GM21717 (cell line): ENCODE measurements around the gene KIF6.

Source experiments
- ATAC-seq: cut with Tn5 transposase; IDR thresholded peaks from one replicate; pipeline ENCODE4 v1.9.1; 2021; ENCODE audit warnings: mild to moderate bottlenecking, moderate library complexity; ENCODE audit not compliant: unreplicated experiment

KIF6 gene

DNA sequence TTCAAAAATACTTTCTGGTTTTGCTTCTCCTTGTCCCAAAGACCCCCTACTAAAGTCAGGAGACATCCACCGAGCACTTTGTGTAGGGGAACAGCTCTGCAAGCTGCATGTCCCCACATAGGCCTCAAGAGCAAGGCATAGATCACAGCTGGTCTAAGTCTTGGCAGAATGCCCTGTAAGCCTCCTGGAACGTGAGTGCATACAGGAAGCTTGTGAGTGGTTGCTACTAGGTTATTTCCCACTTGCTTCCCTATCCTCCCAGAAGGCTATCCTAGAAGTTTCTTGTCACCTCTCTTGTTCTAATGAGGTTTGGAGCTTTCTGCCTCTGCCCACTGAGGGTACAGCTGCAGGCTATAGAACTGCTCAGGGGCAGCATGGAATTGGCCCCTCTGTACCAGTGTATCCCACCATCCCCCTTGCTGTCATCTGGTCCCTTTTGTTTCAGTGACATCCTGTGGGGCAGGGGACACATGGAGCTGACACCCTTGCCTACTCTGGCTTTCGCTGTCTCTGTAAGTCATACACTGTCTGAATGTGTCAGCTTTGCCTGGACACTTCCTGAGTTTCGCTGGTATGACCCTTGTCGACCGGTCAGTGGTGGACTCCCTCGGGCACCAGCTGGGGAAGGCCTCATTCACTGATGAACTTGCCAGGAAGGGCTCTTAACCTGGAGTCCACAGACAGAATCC lies 367.1 kb downstream of the KIF6 start:
- ATAC-seq, result no peak

DNA sequence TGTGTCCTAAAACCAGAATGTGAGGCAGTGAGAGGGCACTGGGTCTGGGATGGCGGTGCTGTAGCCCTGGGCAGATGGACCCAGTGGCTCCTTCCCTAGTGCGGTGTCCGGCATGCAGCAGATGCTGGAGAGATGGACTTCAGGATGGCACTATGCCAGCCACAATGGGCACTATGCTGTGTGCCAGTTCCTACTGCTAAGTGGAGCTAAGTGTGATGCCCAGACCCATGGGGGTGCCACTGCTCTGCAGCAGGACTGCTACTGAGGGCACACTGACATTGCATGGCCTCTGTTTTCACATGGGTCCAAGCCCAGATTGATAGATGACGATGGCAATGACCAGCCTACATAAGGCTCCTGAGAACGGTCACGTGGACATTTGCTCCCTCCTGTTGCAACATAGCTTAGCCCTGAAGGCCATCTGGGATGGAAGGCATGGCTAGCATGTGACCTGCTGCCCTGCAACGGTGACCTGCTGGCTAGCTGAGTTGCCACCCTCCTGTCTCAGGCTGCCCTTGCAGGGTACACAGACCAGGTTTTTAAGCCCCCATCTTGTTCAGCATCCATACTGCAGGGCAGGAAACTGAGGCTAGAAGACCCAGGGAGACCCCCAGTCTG lies 371.4 kb downstream of the KIF6 start:
- no peak for ATAC-seq

DNA sequence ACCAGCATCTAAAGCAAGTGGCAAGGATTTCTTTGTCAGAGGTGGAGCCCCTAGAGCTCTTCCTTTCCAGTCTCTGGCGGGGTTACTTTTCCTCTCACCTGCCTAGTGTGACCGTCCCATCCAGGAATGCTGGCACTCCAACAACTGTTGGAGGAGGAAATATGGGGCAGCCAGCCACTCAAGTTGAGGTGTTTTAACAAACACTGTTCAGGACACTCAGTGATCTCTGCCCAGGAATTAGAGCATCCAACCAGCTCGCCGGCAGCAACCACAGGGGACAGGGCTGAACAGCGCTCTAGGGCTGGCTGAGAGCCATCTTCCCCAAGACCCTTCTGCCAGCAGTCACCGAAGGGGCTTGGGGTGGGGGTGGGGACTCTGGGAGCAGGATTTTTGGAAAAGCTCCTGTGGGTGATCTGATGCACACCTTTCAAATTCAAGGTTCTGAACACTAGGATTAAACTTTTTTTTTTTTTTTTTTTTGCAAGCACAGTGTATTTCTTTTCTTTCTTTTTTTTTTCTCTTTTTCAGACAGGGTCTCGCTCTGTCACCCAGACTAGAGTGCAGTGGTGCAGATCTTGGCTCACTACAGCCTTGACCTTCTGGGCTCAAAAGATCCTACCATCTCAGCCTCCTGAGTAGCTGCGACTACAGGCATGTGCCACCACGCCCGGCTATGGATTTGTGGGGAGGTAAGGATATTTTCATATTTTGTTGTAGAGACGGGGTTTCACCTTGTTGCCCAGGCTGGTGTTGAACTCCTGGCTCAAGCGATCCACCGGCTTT lies 374.3 kb downstream of the KIF6 start:
- no peak for ATAC-seq

DNA sequence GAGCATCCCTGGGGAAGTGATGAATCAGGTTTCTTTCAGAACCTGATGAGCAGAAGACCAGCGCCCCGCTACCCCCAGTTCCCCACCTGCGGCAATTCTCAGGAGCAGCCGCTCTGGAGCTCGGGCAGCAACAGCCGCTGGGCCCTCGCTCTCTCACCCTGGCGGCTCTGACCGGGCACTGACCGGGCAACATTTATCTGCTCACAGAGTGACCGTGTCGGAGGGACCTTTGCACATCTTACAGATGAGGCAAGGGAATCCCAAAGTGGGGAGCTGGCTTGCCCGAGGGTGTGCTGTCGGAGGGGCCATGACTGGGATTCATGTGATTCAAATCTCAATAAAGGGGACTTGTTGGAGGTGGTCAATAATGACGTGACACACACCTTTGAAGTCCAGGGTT lies 376.5 kb downstream of the KIF6 start:
- no peak for ATAC-seq

DNA sequence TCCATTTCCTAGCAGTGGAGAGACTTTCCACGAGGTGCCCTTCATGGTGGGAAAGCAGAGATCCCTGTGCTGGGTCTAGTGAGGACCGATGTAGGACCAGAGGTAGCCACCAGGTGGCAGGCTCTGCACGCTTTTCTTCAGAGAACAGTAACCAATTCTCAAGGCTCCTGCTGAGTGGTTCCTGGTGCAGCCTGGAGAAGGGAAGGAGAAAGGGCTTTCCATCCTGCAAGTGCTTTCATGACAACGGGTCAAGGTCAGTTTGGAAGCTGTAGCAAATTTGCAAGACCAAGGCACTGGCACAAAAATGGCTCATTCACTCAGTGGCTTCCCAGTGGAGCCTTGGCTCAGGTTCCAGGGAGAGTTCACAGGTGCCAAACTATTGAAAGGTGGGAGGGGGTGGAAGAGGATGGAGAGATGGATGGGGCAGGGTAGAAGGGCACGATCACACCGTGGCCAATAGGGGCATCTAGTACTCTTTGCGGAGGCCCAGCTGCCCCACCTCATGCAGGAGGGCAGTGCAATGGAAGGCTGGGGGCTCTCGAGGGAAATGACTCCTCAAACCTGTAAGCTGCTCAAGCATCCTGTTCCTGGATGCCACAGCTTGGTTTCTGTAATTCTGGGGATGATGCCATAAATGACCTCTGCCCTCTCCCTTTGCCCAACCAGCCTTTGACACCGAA lies 377.2 kb downstream of the KIF6 start:
- ATAC-seq, result no peak

DNA sequence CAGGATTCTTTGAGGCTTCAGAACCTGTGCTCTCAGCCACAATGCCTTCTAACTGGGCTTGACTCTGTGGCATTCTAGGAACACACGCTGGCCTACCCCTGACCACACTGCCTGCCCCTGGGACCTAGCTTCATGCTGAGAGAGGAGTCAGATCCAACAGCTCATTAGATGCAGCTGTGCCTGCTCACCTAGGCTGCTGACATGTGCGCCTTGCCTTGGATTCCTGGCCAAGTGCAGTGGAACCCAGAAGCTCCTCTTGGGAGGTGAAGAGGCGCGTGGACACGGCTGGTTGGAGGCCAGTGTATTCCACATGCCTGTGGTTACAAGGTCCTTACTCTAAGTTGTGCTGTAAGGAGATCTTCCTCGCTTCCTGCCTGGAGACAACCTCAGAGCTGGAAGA lies 378.0 kb downstream of the KIF6 start:
- no peak for ATAC-seq

DNA sequence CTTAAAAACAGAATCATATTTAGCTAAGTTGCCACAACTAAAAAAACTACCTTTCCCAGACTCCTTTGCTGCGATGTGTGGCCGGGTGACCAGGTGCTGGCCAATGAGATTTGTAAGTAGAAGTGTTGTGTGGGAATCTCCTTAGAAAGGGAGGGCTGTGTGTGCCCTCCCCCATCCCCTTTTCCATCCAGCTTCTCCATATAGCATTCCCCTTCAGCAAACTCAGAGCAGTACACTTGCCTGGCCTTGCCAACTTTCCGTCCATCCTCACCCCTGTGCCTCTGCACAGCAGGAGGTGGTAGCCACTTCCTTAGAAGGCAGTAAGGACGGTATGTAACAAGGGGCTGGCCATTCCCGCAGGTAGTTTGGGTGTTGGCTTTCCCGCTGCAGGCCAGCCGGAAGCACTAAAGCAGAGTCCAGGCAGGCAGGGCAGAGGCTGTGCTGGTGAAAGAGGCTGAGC lies 380.4 kb downstream of the KIF6 start:
- no peak for ATAC-seq

DNA sequence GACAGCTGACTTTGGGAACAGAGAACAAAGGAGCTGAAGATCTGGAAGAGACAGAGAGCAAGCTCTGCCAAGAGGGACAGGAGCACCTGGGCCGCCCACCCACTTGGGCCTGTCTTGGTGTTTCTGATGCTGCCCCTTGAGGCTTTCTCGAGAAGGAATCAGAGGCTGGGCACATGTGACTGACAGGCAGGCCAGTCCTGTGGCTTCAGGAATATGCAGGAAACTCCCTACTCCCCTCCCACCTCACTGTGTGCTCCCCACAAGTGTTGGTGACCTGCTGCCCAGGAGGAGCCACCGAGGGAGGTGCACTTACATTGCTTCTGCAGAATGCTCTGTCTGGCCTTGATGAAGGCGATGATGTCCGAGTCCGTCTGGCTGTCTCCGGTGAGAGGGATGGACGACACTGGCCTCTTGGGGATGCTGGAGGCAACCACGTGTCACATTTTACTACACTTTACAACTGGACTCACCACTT lies 381.8 kb downstream of the KIF6 start:
- ATAC-seq, result no peak

DNA sequence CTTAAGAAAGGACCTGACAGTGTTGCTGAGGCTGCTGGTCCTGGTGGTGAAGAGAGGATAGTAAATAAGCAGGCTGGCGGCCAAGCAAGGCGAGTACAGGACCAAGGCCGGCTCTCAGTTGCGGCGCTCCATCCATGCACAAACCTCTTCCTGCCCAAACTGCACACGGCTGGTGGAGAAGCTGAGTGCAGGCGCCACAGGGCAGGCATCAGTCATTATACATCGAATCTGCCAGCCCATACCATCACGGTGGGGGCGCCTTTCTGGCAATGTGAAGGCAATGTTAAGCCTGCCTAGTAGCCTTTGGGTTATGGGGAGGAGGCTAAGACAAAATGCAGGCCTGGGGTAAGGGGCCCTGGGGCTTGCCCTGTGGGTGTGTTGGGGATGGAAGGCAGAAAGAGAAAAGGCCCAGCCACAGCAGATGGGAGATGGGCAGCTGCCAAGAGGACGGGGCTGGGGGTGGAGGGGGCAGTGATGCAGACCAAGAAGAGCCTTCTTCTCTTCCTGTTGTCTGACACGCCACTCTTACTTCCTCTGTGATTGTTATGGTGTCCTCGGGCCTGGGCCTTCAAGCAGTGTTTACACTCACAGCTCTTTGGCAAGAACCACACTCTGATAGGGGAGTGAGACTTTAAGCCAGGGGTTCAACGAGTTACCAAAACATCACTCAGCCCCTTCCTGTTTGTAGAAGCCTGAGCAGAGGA lies 382.4 kb downstream of the KIF6 start:
- ATAC-seq, result no peak

DNA sequence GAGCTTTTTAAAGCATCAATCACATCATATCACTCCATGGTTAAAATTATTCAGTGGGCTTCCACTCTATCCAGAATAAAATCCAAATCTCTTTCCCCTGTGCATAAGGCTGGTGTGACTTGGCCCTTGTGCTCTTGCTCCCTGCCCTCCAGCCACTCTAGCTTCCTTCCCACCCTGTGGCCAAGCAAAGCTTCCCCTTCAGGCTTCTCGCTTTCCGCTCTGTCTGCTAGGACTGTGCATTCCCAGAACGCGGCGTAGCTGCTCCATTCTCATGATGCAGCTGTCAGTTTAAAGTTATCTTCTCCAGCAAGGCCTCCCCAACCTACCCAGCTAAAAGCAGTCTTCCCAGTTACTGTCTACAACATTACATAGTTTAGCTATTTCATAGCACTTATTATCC lies 383.3 kb downstream of the KIF6 start:
- no peak for ATAC-seq

DNA sequence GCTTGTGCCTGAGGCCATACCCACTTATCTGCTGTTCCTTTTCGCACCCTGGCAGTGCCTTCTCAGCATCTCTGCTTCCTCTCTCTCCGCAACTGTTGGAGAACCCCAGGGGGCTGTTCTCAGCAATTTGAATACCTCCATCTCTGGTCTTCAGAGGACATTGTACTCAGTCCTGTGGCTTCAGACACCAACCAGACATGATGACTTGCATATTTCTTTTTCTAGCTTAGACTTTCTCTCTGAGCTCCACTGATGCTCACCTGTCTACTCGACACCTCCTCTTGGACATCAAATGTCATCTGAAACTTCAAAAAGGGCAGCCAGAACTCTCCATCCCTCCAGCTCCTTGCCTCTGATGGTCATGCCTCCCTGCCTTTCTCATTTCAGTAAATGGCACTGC lies 383.9 kb downstream of the KIF6 start:
- no peak for ATAC-seq

DNA sequence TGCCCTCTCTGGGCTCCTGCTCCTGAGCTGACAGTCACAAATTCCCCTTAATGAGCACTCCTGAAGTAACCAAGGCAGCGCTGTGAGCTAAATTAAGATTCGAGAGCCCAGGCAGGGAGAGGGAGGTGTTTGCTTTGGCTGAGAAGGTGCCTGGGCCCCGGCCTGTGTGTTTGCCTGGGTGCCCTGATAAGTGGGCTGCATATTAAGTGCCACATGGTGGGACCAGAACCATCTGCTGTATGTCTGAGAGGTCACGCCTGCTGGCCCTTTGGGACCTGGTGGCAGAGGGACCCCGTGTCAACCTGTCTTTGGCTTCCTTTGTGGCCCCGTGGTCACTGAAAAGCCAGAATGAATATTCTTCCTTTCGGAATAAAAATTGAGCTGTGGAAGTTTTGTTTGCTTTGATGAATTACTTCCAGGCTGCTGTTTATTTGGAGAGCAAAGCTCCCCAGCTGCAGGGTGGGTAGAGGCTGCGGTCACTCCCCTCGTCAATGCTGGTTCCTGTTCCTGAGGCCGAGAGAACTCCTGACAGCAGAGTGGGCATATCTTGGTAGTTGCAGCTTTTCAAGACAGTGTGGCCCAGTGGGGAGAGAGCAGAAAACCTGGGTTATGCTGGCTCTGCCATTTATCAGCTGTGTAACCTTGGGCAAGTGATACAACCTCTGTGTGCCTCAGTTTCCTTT lies 385.2 kb downstream of the KIF6 start:
- ATAC-seq, result no peak

DNA sequence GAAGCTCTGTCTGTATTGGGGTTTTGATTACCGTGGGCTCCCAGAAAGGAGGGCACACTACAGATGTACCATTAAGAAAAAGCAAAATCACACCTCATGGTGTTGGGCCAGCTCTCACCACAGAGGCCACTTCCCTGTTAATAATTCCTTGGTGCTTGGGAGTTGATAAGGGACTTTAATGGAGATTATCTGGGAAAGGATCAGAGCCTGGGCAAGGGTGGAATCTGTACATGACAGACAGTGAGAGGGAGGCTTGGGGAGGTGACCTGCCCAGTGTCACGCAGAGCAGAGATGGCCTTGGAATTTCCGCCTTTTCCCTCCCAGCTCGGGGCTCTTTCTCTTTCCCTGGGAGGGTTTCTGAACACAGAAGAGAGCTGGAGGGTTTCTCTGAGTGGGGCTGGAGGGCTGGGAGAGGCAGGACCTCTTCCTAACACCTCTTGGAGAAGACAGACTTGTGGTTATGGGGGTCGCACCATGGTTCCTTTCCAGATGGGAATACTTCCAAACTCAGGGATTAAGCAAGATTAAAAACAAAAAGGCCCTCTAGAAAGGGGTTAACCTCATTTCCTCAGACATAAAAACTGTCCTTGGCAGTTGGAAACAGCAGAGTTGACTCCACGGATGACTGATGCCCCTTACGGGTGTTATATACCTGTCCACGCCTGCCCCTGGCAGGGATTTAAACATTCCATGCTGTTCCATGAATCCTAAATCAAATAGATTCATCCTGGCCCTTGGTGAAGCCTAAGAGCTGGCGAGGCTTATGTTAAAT lies 385.9 kb downstream of the KIF6 start:
- no peak for ATAC-seq

DNA sequence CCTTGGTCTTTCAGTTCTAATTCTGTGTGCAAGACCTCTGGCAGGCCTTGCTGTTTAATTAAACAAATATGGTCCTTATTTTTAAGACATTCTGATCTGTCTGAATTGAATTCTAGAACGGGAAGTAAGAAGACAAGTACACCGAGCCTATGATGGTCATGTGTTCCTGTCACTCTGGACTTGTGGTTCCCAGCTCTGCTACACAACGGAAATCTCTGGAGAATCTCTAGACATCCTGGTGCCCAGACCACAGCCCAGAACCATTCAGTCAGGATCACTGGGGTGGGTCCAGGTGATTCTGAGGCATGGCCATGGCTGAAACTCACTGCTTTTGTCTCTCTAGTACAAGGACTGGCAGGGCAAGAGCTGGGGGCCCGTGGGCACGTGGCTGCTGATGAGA lies 386.8 kb downstream of the KIF6 start:
- ATAC-seq, result no peak

DNA sequence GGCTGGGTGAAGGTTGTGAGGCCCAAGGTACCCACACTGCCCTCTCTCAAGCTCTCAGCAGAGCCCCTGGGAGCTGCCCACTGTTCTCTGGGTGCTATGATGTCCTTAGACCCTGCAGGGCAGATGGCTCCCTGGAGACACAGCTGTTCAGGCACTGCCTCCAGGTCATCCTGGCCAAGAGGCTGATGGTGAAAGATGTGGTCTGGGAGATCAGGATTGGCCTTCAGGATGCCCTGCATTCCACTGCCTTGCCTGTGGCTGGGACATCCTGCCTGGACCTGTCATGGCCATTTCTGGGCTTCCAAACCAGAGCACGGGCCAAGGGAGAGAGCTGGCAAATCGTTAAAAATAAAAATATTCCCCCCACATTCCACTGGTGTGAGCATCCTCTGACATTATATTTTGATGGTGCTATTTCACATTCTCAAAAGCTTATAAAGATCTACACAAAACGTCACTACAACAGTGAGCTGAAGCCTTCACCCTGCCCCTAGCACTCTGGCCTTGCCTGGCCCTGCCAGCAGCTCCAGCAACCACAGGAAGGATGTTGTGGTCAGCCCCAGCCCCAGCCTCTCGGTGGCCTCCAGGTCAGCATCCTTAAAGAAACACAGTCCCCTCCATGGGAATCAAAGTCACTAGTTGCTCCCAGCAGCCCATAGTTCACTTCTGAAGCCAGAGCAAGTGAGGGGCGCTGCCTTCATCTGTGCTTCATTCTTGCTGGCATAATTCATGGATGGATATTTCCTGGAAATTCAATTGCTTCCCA lies 389.2 kb downstream of the KIF6 start:
- no peak for ATAC-seq

DNA sequence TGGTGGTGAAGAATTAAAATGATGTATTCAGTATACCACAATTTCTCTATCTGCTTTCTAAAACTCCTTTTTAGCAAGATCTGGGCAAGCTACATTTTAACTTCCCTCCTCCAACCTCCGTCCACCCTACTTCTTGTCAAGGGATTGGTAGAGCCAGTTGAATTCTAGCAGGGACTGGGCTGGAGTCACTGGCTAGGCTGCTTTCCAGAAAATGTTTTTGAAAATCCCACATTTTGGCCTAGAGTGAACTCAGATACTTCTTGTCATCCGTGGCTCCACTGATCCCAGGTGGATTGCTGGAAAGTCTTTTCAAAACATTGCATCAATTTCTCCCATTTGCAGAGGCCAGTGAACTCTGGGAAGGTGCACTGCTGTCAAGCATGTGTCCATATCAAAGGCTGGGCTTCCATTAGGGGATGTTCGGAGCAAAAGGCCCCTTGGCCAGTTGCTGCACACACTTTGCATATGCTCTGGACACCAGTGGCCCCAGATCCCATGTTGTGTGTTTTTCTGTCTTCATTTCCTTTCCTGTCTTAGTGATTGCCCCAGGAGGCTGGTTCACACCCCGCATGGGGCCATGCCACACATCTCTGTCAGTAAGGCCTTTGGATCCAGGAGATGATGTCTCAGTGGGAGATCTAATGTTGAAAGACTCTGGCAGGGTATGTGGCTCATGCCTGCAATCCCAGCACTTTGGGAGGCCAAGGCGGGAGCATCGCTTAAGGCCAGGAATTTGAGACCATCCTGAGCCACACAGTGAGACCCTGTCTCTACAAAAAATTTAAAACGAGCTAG lies 391.4 kb downstream of the KIF6 start:
- ATAC-seq, result no peak

DNA sequence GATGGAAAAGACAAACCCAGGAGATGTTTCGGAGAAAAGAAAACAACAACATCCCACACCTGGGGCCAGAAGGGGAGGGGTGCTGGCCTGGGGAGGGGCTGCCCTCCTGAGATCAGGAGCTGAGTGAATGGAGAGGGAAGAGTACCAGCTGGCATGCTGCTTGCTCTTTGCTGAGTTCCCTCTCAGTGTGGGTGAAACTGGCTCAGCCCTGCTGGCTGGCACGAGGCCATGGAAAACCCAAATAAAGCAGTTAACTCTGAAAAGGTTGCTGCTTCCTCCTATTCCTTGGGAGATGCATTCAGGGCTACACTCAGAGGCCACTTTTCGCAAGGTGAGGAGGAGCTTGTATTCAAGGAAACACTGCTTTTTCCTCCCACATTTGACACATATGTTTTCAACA lies 394.7 kb downstream of the KIF6 start:
- ATAC-seq, result no peak

DNA sequence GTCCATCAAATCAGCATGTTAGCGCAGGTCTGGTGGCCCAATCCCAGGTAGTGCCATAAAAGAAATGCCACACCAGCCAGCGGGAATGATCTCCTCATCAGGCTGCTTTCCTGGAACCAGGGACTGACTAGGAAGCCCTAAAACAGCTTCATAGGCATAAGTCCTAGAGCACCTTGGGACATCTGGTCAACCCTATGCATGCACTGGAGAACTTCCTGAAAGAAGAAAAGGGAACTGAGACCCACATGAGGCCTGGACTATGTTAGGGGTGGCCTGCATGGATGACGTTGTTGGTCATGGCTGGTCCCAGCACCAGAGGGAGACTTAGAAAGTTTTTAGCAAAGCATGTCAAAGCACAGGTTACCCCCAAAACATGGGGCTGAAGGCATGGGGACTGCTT lies 395.2 kb downstream of the KIF6 start:
- ATAC-seq, result no peak
